Urinary bladder (tissue), 4 donors: ENCODE measurements around the gene RBM33. TPM values are rescaled to one million over a fixed set of nuclear protein-coding genes. Genes with fewer than 3 reads are reported as not detected.

Experiments
- DNase-seq: peaks from one replicate; pipeline ENCODE4 v3.0.0-alpha.2; 2015; ENCODE audit errors: extremely low spot score
- H3K27ac ChIP-seq: one replicate; pipeline ENCODE4 v1.5.1; 2013; ENCODE audit warnings: low read depth, mild to moderate bottlenecking, moderate library complexity
- H3K36me3 ChIP-seq: one replicate; pipeline ENCODE4 v1.6.1; 2013; ENCODE audit warnings: mild to moderate bottlenecking, moderate library complexity; ENCODE audit not compliant: insufficient read depth
- H3K4me1 ChIP-seq: one replicate; pipeline ENCODE4 v1.6.1; 2013; ENCODE audit warnings: mild to moderate bottlenecking, moderate library complexity; ENCODE audit not compliant: insufficient read depth
- H3K4me3 ChIP-seq: one replicate; pipeline ENCODE4 v1.5.1; 2013; ENCODE audit warnings: low read depth, low read length
- WGBS: extraction: QIAGEN DNeasy Blood & Tissue Kit; methylation state at CpG from one replicate; pipeline ENCODE4 v1.1.7; 2013; 5-methylcytosine and 5-hydroxymethylcytosine counted together
- polyA plus RNA-seq: library from polyadenylated mRNA; stranded (reverse); fragments of 200-250 nt; gene quantifications from one replicate; pipeline ENCODE4 v1.2.3, GENCODE V29; 2013
- total RNA-seq: library from RNA; depleted of rRNA; stranded (reverse); fragments of >200 nt; gene quantifications from one replicate; pipeline ENCODE4 v1.2.3, GENCODE V29; 2014
- donor health status: healthy with polysubstance abuse.
- donor health status: healthy.

Gene RBM33
- total and polyA plus RNA-seq, 2 donors = 15.6 to 49.2 TPM

GRCh38 chr7:155715111-155715805, 70.8 kb downstream of the RBM33 start:
- no peak for DNase-seq
- Histone ChIP-seq H3K27ac (no peak overlapping the region), H3K4me3 (no peak overlapping the region), H3K4me1 (no peaks in the 10 kb centered on the region), H3K36me3 (no peaks in the 10 kb centered on the region)
- WGBS = 88% methylated on average over 11 of the region's 11 CpGs

- Histone ChIP-seq H3K4me3 (no peak overlapping the region), H3K27ac (no peak overlapping the region), H3K4me1 (no peaks in the 10 kb centered on the region), H3K36me3 (no peaks in the 10 kb centered on the region)
- 86% methylated on average over 12 of the region's 12 CpGs for WGBS
- DNase-seq = no peak
Measured at GRCh38 chr7:155717010-155717744, 72.7 kb downstream of the RBM33 start.

- WGBS = 85% methylated on average over 6 of the region's 6 CpGs
- H3K27ac ChIP-seq = no peak overlapping the region
- H3K4me1 ChIP-seq = no peaks in the 10 kb centered on the region
- DNase-seq = no peak
- H3K4me3 ChIP-seq = no peak overlapping the region
- no peaks in the 10 kb centered on the region for H3K36me3 ChIP-seq
Measured at GRCh38 chr7:155721056-155721455, 76.6 kb downstream of the RBM33 start.

DNA sequence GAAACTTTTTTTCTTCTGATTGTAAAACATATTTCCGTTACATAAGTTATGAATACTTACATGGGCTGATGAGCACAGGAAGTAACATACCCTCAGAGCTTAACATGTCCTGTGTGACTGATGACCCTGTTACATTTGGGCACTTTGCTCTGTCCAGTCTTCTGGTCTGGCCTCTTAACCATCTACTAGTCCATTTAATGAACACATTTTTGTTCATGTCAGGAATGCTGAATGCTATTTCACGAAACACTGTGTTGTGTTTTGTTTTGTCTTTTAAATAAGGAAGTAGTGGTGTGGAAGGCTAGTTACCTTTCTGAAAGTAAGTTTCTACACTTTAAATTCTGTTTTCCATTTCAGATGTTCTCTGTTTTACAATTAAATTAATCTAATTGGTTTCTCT, 77.7 kb downstream of the RBM33 start:
- Histone ChIP-seq H3K27ac (no peak overlapping the region), H3K4me1 (no peaks in the 10 kb centered on the region), H3K36me3 (peaks cover under 1% of the 10 kb centered on the region), H3K4me3 (no peak overlapping the region)
- DNase-seq = no peak
- WGBS = 81% methylated on average over 2 of the region's 2 CpGs

- no peak for DNase-seq
Measured at GRCh38 chr7:155722936-155723335, 78.5 kb downstream of the RBM33 start.

GRCh38 chr7:155724327-155725005, 80.0 kb downstream of the RBM33 start:
- no peaks in the 10 kb centered on the region for H3K4me1 ChIP-seq
- H3K4me3 ChIP-seq = no peak overlapping the region
- peaks cover 2% of the 10 kb centered on the region for H3K36me3 ChIP-seq
- no peak for DNase-seq
- no peak overlapping the region for H3K27ac ChIP-seq
- 96% methylated on average over 14 of the region's 14 CpGs for WGBS

More at GRCh38 chr7:155722936-155723335, 78.5 kb downstream of the RBM33 start:
- H3K27ac ChIP-seq = no peak overlapping the region
- no peak overlapping the region for H3K4me3 ChIP-seq
- 85% methylated on average over 4 of the region's 4 CpGs for WGBS
- no peaks in the 10 kb centered on the region for H3K4me1 ChIP-seq
- peaks cover 2% of the 10 kb centered on the region for H3K36me3 ChIP-seq

- peaks cover 2% of the 10 kb centered on the region for H3K36me3 ChIP-seq
- H3K27ac ChIP-seq = no peak overlapping the region
- DNase-seq = no peak
- WGBS = 82% methylated on average over 2 of the region's 2 CpGs
- no peak overlapping the region for H3K4me3 ChIP-seq
- no peaks in the 10 kb centered on the region for H3K4me1 ChIP-seq
Measured at GRCh38 chr7:155725006-155725355, 80.5 kb downstream of the RBM33 start.

DNA sequence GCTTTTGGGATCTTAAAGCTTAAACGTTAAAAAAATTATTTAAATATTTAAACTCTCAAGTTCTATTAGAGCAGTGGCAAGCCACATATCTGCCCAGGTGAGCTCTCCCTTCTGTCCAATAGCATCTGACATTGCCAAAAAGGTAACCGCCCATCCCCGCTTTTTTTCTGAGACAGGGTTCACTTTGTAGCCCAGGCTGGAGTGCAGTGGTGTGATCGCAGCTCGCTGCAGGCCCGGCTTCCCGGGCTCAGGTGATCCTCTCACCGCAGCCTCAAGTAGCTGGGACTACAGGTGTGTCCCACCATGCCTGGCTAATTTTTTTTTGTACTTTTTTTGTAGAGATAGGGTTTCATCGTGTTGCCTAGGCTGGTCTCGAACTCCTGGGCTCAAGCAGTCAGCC, 83.2 kb downstream of the RBM33 start:
- Histone ChIP-seq H3K36me3 (peaks cover 2% of the 10 kb centered on the region), H3K4me3 (no peak overlapping the region), H3K4me1 (no peaks in the 10 kb centered on the region), H3K27ac (no peak overlapping the region)
- DNase-seq = no peak
- 93% methylated on average over 10 of the region's 10 CpGs for WGBS

DNA sequence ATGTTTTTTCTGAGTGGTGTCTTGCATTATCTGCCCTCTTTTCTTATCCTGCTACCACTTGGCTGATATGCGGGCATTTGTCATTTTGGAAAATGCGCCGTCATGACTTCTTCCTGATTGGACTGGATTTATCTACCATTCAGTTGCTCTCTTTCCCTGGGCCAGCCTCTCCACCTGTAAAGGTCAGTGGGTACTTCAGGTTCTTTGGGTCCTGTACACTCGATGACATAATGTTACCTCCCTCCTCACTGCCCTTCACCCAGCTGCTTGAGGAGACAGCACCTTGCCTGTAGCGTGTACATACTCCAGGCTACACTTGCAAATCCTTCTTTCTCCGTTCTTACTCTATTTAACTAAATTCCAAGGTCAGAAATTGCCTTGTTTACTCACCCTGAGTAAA, 83.7 kb downstream of the RBM33 start:
- Histone ChIP-seq H3K27ac (no peak overlapping the region), H3K36me3 (peaks cover 2% of the 10 kb centered on the region), H3K4me1 (no peaks in the 10 kb centered on the region), H3K4me3 (no peak overlapping the region)
- WGBS = 93% methylated on average over 6 of the region's 6 CpGs
- no peak for DNase-seq

DNA sequence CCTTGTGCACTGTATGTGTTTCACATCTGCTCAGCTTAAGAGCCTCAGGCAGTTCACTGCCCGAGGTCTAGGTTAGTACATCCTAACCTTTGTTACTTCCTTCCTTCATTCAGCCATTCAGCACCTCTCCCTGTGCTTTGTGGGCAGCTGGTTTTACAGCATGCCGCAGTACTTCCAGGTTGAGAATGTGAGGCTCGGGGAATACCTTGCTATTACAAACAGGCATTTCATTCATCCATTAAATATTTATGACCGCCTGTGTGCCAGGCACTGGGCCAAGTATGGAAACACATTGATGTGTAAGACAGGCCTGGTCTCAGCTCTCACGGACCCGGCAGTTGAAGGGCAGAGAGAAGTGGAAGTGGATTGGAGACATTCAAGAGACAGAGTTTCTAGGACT, 85.4 kb downstream of the RBM33 start:
- H3K27ac ChIP-seq = no peak overlapping the region
- H3K4me3 ChIP-seq = no peak overlapping the region
- no peak for DNase-seq
- no peaks in the 10 kb centered on the region for H3K4me1 ChIP-seq
- H3K36me3 ChIP-seq = peaks cover 2% of the 10 kb centered on the region
- WGBS = 51% methylated on average over 6 of the region's 6 CpGs

DNA sequence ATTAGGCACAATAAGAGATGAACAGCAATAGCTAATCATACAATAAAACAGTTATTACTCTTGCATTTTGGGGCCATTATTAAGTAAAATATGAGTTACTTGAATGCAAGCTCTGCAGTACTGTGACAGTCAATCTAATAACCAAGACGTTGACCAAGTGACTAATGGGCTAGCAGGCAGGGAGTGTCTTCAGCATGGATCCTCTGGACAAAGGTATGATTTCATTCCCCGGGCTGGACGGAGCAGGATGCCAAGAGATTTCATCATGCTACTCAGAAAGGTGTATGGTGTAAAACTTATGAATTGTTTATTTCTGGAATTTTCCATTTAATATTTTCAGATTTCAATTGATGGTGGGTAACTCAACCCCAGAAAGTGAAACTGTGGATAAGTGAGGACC, 86.9 kb downstream of the RBM33 start:
- WGBS = 80% methylated on average over 3 of the region's 3 CpGs

GRCh38 chr7:155731871-155732270, 87.4 kb downstream of the RBM33 start:
- WGBS = 96% methylated on average over 1 of the region's 1 CpG
- Histone ChIP-seq H3K36me3 (peaks cover 2% of the 10 kb centered on the region), H3K4me1 (no peaks in the 10 kb centered on the region), H3K4me3 (no peak overlapping the region), H3K27ac (no peak overlapping the region)
- no peak for DNase-seq

More for the DNA sequence above, 86.9 kb downstream of the RBM33 start:
- no peaks in the 10 kb centered on the region for H3K4me1 ChIP-seq
- H3K36me3 ChIP-seq = peaks cover 2% of the 10 kb centered on the region
- H3K4me3 ChIP-seq = no peak overlapping the region
- no peak overlapping the region for H3K27ac ChIP-seq
- no peak for DNase-seq

DNA sequence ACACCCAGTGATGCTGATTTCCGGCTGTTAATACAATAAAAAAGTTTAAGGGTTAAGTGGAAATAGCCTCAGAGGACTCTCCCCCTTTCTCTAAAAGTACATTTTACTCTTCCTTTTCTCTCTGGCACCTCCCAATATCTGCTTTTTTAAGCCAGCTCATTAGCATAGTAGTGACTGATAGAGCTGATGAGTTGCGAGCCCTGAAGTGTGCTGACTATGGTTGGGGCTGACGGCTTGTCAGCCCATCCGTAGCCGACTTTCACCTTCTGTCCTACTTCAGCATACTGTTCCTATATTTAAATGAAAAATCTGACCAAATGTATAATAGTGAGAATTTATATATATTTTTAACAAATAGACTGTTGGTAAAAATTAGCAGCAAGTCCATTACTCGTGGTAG, 87.8 kb downstream of the RBM33 start:
- no peaks in the 10 kb centered on the region for H3K4me1 ChIP-seq
- no peak overlapping the region for H3K4me3 ChIP-seq
- H3K36me3 ChIP-seq = no peaks in the 10 kb centered on the region
- DNase-seq = no peak
- 95% methylated on average over 6 of the region's 6 CpGs for WGBS
- H3K27ac ChIP-seq = no peak overlapping the region
